ENCODE results near the gene ATP11C.

DNA sequence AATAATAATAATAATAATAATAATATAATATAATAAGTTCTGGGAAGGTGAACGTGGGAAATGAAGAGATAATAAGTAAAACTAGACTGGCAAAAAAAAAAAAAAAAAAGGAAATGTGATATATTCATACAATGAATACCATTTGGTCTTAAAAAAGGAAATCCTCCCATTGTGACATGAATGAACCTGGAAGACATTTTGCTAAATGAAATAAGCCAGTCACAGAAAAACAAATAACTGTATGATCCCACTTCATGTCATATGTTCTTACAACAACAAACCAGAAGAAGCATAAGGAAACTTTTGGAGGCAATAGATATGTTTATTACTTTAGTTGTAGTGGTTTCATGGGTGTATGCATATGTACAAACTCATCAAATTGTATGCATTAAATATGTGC is 63.1 kb downstream of the ATP11C start:
- TF ChIP-seq, protein P1, sequence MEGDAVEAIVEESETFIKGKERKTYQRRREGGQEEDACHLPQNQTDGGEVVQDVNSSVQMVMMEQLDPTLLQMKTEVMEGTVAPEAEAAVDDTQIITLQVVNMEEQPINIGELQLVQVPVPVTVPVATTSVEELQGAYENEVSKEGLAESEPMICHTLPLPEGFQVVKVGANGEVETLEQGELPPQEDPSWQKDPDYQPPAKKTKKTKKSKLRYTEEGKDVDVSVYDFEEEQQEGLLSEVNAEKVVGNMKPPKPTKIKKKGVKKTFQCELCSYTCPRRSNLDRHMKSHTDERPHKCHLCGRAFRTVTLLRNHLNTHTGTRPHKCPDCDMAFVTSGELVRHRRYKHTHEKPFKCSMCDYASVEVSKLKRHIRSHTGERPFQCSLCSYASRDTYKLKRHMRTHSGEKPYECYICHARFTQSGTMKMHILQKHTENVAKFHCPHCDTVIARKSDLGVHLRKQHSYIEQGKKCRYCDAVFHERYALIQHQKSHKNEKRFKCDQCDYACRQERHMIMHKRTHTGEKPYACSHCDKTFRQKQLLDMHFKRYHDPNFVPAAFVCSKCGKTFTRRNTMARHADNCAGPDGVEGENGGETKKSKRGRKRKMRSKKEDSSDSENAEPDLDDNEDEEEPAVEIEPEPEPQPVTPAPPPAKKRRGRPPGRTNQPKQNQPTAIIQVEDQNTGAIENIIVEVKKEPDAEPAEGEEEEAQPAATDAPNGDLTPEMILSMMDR (IDR thresholded peaks at IDR 0.05): no peak
- TF ChIP-seq POLR2A (IDR thresholded peaks at IDR 0.05): no peak

All from thyroid gland (tissue), 4 donors.